A673 (cell line): Measurements from ENCODE around the gene SSH2. TPM values are rescaled to one million over a fixed set of nuclear protein-coding genes. Genes with fewer than 3 reads are reported as not detected.

ENCODE experiments used
- Bru-seq: library from RNA; stranded (reverse); fragments of 400-500 nt; gene quantifications from one replicate; lab custom pipeline; 2021; lab: Mats Ljungman, UMichigan
- BruChase-seq, 2 experiments: library from RNA; stranded (reverse); fragments of 400-500 nt; gene quantifications; one replicate each; lab custom pipeline; 2021; lab: Mats Ljungman, UMichigan
- BruUV-seq: library from RNA; stranded (reverse); fragments of 400-500 nt; replicated peaks from 2 replicates; lab custom pipeline; 2021; lab: Mats Ljungman, UMichigan
- CTCF ChIA-PET: fragments of 300-600 bp; sonication (Branson Sonifier 250); formaldehyde crosslinking; loops from one replicate; lab custom pipeline; 2022; ENCODE audit warnings: antibody characterized with exemption; lab: Charles Lee
- POLR2A ChIA-PET: fragments of 300-600 bp; sonication (Branson Sonifier 250); formaldehyde crosslinking; loops from one replicate; lab custom pipeline; 2022; ENCODE audit warnings: antibody characterized with exemption; ENCODE audit not compliant: low non-redundant PET; lab: Charles Lee
- DNase-seq: peaks from one replicate; pipeline ENCODE4 v3.0.0-alpha.2; 2015; ENCODE audit warnings: low spot score
- H3K27ac ChIP-seq: fragments of 200-600 bp; sonication (generic); 2 replicates; pipeline ENCODE4 v1.5.1; 2016; ENCODE audit warnings: mixed run types, low read depth, mild to moderate bottlenecking, mixed read lengths, antibody characterized with exemption, low read length; ENCODE audit not compliant: poor library complexity, severe bottlenecking
- H3K27me3 ChIP-seq: fragments of 200-600 bp; sonication (generic); replicated peaks from 2 replicates; pipeline ENCODE4 v1.6.1; 2017; ENCODE audit warnings: mixed run types, low read depth, mild to moderate bottlenecking, mixed read lengths, antibody characterized with exemption, low read length; ENCODE audit not compliant: insufficient read depth, poor library complexity
- H3K36me3 ChIP-seq: fragments of 200-600 bp; sonication (generic); 2 replicates; pipeline ENCODE4 v1.6.1; 2016; ENCODE audit warnings: mixed run types, mild to moderate bottlenecking, mixed read lengths, antibody characterized with exemption, low read length; ENCODE audit not compliant: insufficient read depth, poor library complexity, severe bottlenecking
- H3K4me1 ChIP-seq: fragments of 200-600 bp; sonication (generic); 2 replicates; pipeline ENCODE4 v1.6.1; 2017; ENCODE audit warnings: mixed run types, mild to moderate bottlenecking, mixed read lengths, antibody characterized with exemption, low read length; ENCODE audit not compliant: insufficient read depth, poor library complexity, severe bottlenecking
- H3K4me3 ChIP-seq: fragments of 200-600 bp; sonication (generic); 2 replicates; pipeline ENCODE4 v1.5.1; 2016; ENCODE audit warnings: low read depth, mixed run types, mild to moderate bottlenecking, mixed read lengths, low read length; ENCODE audit not compliant: poor library complexity, severe bottlenecking
- H3K9me3 ChIP-seq: fragments of 200-600 bp; sonication (generic); 2 replicates; pipeline ENCODE4 v1.6.1; 2016; ENCODE audit warnings: mixed run types, low read depth, mild to moderate bottlenecking, mixed read lengths, antibody characterized with exemption, low read length; ENCODE audit not compliant: poor library complexity, severe bottlenecking
- CTCF ChIP-seq: fragments of 300-800, 200-600 bp; sonication (generic); conservative IDR thresholded peaks from 2 replicates; pipeline ENCODE4 v1.5.1; 2017; ENCODE audit warnings: low read depth, mild to moderate bottlenecking, antibody characterized with exemption, low read length, moderate library complexity, mixed read lengths
- EZH2 ChIP-seq: fragments of 200-600 bp; sonication (generic); IDR thresholded peaks from 2 replicates; pipeline ENCODE4 v1.6.1; 2017; ENCODE audit warnings: borderline replicate concordance, low read depth, mild to moderate bottlenecking, mixed read lengths, antibody characterized with exemption, low read length; ENCODE audit not compliant: poor library complexity, severe bottlenecking
- intact Hi-C: fragments of 100-400 bp; cut with micrococcal nuclease; formaldehyde crosslinking; loops from one replicate; pipeline ENCODE4 v1.10.0; 2022; ENCODE audit not compliant: unreplicated experiment
- long read RNA-seq: library from polyadenylated mRNA; stranded (forward); transcript quantifications from one replicate; pipeline ENCODE4 v2.0.0, GENCODE V29; 2022
- total RNA-seq: library from RNA; stranded (reverse); gene quantifications from 2 replicates; pipeline ENCODE4 v1.2.3, GENCODE V29; 2021

Gene SSH2
- total RNA-seq (75.5 and 83.8 TPM in 2 replicates), Bru-seq, nascent RNA (percentile 91 among the genes with signal in this experiment), BruChase-seq, experiment 1, labeled RNA remaining after a 2-hour chase (percentile 89 among the genes with signal in this experiment), BruChase-seq, experiment 2, labeled RNA remaining after a 6-hour chase (percentile 90 among the genes with signal in this experiment)
- long read RNA-seq, full-length matches to known transcripts, result 28 of 49 reads
- long read RNA-seq, partial matches to known transcripts, result 2 of 49 reads
- long read RNA-seq, other reads (novel, unspliced or antisense), result 19 of 49 reads

GRCh38 chr17:29929533-29930408 lies at the start of gene SSH2:
Gene SSH2, minus strand, starts transcription at chr17:29930228. Its CDS starts 228 bp downstream, at chr17:29930000.
- ChIA-PET CTCF (interaction anchor here (0.8 to 2.8 kb wide), 5 partner anchors 62 to 313 kb away, joined by 3 to 56 read pairs (median 20); no protein-coding TSS in a partner anchor), POLR2A (interaction anchor here (0.6 kb wide), 1 partner anchor 62 kb away, joined by 5 read pairs; no protein-coding TSS in a partner anchor)
- Histone ChIP-seq H3K4me3 (peak within 1 kb of the TSS; percentile 80), H3K27ac (peak within 1 kb of the TSS; percentile 88), H3K4me1 (peaks cover 31% of the 10 kb centered on the region), H3K27me3 (no peaks in the 10 kb centered on the region), H3K36me3 (no peaks in the 10 kb centered on the region), H3K9me3 (no peaks in the 10 kb centered on the region)
- no peak for TF ChIP-seq EZH2
- no peak for TF ChIP-seq CTCF
- intact Hi-C loops, result loop anchor here (2.0 to 5.0 kb wide), 4 partner anchors 93 to 347 kb away; no protein-coding TSS in a partner anchor
- BruUV-seq, result no TSS peak
- peak; percentile 97 for DNase-seq

- Histone ChIP-seq H3K27me3 (no peaks in the 10 kb centered on the region), H3K4me3 (no peak overlapping the region), H3K4me1 (no peaks in the 10 kb centered on the region), H3K9me3 (no peaks in the 10 kb centered on the region), H3K36me3 (no peaks in the 10 kb centered on the region), H3K27ac (no peak overlapping the region)
- TF ChIP-seq EZH2, result no peak
- no peak for TF ChIP-seq CTCF
- ChIA-PET POLR2A (no interaction called here), CTCF (no interaction called here)
- no TSS peak for BruUV-seq
- no peak for DNase-seq
- intact Hi-C loops, result no loop called here
Measured at GRCh38 chr17:29977836-29978235, 47.8 kb upstream of the SSH2 start.

GRCh38 chr17:29973005-29973404 lies 43.0 kb upstream of the SSH2 start:
- intact Hi-C loops, result no loop called here
- no TSS peak for BruUV-seq
- no peak for DNase-seq
- CTCF ChIA-PET, result no interaction called here
- no peaks in the 10 kb centered on the region for H3K36me3 ChIP-seq
- H3K9me3 ChIP-seq, result no peaks in the 10 kb centered on the region
- no peak overlapping the region for H3K27ac ChIP-seq
- POLR2A ChIA-PET, result no interaction called here
- no peak for TF ChIP-seq CTCF
- no peak for TF ChIP-seq EZH2
- H3K27me3 ChIP-seq, result no peaks in the 10 kb centered on the region
- no peak overlapping the region for H3K4me3 ChIP-seq
- no peaks in the 10 kb centered on the region for H3K4me1 ChIP-seq
